ENCODE results near the gene PAGR1. TPM values are rescaled to one million over a fixed set of nuclear protein-coding genes. Genes with fewer than 3 reads are reported as not detected.

PAGR1 gene
- total and polyA plus RNA-seq, 2 of the 13 experiments (the other 11 are each of a cell fraction or from before 2014, with no cell fraction given) = 9.8 to 66.4 TPM

DNA sequence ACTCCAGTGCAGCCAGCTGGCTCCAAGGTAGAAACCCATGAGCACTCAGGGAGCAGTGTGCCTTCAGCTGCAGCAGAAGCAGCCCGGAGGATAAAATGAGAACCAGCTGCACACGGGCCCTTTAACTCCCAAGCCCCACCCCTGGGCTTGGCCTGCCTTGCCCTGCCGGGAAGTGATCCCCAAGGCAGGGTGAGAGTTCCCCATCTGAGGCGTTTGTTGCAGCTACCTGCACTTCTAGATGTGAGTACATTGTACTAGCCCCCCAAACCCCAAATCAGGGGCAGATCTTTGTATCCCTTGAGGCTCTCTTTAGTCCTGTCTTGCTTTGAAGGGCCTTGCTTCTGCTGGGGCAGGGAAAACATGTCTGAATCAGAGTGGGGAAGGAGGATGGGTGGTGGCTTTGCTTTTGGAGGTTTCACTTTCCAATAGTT is 4.3 kb downstream of the PAGR1 start, which contains the start of gene MVP (continued):
- no peak for TF ChIP-seq EP300 (IDR thresholded peaks at IDR 0.05; ENCODE audit: low read depth in 2 of 2, low read length in 2 of 2)
- TF ChIP-seq EP300 (CRISPR knock-in tag; IDR thresholded peaks at IDR 0.05; ENCODE audit: borderline replicate concordance) = no peak
- TF ChIP-seq GABPB1 (CRISPR knock-in tag; IDR thresholded peaks at IDR 0.05) = 0 out of 2 replicates have a peak, but pooled peaks have one; percentile 33
- TF ChIP-seq PHF8 (CRISPR knock-in tag; IDR thresholded peaks at IDR 0.05) = 0 out of 2 replicates have a peak, but pooled peaks have one; percentile 25
- TF ChIP-seq YEATS4 (CRISPR knock-in tag; IDR thresholded peaks at IDR 0.05; ENCODE audit: borderline replicate concordance) = 0 out of 2 replicates have a peak, but pooled peaks have one; percentile 9
- peak; percentile 46; the same call in 1 of the 2 replicates for TF ChIP-seq RXRA (CRISPR knock-in tag; IDR thresholded peaks at IDR 0.05)
- TF ChIP-seq ZSCAN9 (CRISPR knock-in tag; IDR thresholded peaks at IDR 0.05; ENCODE audit: borderline replicate concordance) = peak; percentile 56; the same call in 1 of the 2 replicates
- no peak for TF ChIP-seq ZNF577 (CRISPR knock-in tag; IDR thresholded peaks at IDR 0.05; ENCODE audit: borderline replicate concordance, low read depth)
- no peak for TF ChIP-seq ZNF205 (CRISPR knock-in tag; IDR thresholded peaks at IDR 0.05)
- no peak for TF ChIP-seq MBNL3 (CRISPR knock-in tag; conservative IDR thresholded peaks at IDR 0.05)
- no peak for TF ChIP-seq ADNP (CRISPR knock-in tag; IDR thresholded peaks at IDR 0.05)
- no peak for TF ChIP-seq RNF2 (conservative IDR thresholded peaks at IDR 0.05; ENCODE audit: low read depth)
- TF ChIP-seq, protein P1, sequence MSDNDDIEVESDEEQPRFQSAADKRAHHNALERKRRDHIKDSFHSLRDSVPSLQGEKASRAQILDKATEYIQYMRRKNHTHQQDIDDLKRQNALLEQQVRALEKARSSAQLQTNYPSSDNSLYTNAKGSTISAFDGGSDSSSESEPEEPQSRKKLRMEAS (IDR thresholded peaks at IDR 0.05) = 0 out of 2 replicates have a peak, but pooled peaks have one; percentile 5
- TF ChIP-seq KDM5B (CRISPR knock-in tag; IDR thresholded peaks at IDR 0.05; ENCODE audit: borderline replicate concordance) = 0 out of 2 replicates have a peak, but pooled peaks have one; percentile 24
- TF ChIP-seq ZNF788 (CRISPR knock-in tag; IDR thresholded peaks at IDR 0.05; ENCODE audit: borderline replicate concordance) = 0 out of 2 replicates have a peak, but pooled peaks have one; percentile 15
- no peak; the same call in 1 of the 2 replicates for TF ChIP-seq KMT2B (CRISPR knock-in tag; IDR thresholded peaks at IDR 0.05)
- TF ChIP-seq CREM (IDR thresholded peaks at IDR 0.05) = peak; percentile 27; the same call in 1 of the 2 replicates
- TF ChIP-seq CREM (CRISPR knock-in tag; IDR thresholded peaks at IDR 0.05) = no peak
- TF ChIP-seq ZSCAN12 (CRISPR knock-in tag; IDR thresholded peaks at IDR 0.05) = 0 out of 2 replicates have a peak, but pooled peaks have one; percentile 47
- TF ChIP-seq, protein P2, sequence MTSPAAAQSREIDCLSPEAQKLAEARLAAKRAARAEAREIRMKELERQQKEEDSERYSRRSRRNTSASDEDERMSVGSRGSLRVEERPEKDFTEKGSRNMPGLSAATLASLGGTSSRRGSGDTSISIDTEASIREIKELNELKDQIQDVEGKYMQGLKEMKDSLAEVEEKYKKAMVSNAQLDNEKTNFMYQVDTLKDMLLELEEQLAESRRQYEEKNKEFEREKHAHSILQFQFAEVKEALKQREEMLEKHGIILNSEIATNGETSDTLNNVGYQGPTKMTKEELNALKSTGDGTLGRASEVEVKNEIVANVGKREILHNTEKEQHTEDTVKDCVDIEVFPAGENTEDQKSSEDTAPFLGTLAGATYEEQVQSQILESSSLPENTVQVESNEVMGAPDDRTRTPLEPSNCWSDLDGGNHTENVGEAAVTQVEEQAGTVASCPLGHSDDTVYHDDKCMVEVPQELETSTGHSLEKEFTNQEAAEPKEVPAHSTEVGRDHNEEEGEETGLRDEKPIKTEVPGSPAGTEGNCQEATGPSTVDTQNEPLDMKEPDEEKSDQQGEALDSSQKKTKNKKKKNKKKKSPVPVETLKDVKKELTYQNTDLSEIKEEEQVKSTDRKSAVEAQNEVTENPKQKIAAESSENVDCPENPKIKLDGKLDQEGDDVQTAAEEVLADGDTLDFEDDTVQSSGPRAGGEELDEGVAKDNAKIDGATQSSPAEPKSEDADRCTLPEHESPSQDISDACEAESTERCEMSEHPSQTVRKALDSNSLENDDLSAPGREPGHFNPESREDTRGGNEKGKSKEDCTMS (CRISPR knock-in tag; conservative IDR thresholded peaks at IDR 0.05) = 0 out of 2 replicates have a peak, but pooled peaks have one; percentile 71
- peak; percentile 61; the same call in 1 of the 2 replicates for TF ChIP-seq MYC (CRISPR knock-in tag; IDR thresholded peaks at IDR 0.05; ENCODE audit: borderline replicate concordance)
- 0 out of 2 replicates have a peak, but pooled peaks have one; percentile 28 for TF ChIP-seq SIX4 (CRISPR knock-in tag; IDR thresholded peaks at IDR 0.05)
- TF ChIP-seq, protein P3, sequence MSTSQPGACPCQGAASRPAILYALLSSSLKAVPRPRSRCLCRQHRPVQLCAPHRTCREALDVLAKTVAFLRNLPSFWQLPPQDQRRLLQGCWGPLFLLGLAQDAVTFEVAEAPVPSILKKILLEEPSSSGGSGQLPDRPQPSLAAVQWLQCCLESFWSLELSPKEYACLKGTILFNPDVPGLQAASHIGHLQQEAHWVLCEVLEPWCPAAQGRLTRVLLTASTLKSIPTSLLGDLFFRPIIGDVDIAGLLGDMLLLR (CRISPR knock-in tag; IDR thresholded peaks at IDR 0.05) = 0 out of 2 replicates have a peak, but pooled peaks have one; percentile 37
- TF ChIP-seq, protein P4, sequence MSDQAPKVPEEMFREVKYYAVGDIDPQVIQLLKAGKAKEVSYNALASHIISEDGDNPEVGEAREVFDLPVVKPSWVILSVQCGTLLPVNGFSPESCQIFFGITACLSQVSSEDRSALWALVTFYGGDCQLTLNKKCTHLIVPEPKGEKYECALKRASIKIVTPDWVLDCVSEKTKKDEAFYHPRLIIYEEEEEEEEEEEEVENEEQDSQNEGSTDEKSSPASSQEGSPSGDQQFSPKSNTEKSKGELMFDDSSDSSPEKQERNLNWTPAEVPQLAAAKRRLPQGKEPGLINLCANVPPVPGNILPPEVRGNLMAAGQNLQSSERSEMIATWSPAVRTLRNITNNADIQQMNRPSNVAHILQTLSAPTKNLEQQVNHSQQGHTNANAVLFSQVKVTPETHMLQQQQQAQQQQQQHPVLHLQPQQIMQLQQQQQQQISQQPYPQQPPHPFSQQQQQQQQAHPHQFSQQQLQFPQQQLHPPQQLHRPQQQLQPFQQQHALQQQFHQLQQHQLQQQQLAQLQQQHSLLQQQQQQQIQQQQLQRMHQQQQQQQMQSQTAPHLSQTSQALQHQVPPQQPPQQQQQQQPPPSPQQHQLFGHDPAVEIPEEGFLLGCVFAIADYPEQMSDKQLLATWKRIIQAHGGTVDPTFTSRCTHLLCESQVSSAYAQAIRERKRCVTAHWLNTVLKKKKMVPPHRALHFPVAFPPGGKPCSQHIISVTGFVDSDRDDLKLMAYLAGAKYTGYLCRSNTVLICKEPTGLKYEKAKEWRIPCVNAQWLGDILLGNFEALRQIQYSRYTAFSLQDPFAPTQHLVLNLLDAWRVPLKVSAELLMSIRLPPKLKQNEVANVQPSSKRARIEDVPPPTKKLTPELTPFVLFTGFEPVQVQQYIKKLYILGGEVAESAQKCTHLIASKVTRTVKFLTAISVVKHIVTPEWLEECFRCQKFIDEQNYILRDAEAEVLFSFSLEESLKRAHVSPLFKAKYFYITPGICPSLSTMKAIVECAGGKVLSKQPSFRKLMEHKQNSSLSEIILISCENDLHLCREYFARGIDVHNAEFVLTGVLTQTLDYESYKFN (CRISPR knock-in tag; conservative IDR thresholded peaks at IDR 0.05) = 0 out of 2 replicates have a peak, but pooled peaks have one; percentile 11
- no peak for TF ChIP-seq ZNF790 (CRISPR knock-in tag; IDR thresholded peaks at IDR 0.05; ENCODE audit: borderline replicate concordance)
- no peak for TF ChIP-seq ZNF354B (CRISPR knock-in tag; IDR thresholded peaks at IDR 0.05)

All from HepG2 (cell line).